ENCODE data around the gene PDE6D.
A peak's percentile ranks its signal among the peaks of the same experiment; 100 is the strongest.

The PDE6D gene

DNA sequence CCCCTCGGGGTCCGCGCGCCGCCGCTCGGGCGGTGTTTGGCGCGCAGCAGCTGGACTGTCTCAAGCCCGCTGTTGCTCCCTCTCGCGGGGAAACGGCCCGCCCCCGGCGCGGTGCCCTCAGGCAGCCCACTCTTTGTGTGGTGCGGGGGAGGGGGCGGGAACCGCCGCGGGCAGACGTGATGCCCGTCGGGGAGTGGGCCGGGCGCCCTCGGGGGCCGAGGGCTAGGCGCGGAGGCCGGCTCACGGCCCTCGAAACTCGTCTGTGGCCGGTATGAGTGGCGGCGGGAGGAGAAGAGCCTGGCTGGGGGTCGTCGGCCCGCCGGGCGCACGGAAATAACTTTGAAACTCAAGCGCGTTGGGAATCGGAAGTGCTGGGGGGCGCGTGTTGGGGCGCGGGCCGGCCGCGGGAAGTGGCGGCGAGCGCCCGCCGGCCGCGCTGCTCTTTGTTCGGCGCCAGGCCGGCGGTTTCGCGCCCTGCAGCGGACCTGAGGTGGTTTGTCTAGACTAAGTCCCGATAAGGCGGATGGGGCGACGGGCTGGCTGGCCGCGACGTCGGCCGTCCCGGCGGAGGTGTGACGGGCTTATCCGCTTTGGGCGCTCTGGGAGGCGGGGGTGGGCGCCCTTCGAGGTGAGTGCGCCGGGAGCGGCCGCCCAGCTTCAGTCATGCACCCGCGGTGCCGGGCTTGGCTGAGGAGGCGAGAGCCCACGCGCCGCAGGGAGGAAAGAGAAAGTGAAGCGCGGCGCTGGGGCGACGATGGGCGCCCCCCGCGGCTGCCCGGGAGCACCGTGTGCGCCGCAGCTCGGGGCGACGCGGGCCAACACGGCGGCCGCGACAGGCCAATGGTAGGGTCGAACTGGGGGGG, 72.1 kb downstream of the PDE6D start:
- peaks cover 45% of the 10 kb centered on the region for H3K27me3 ChIP-seq (ENCODE audit: insufficient read depth, low read length, poor library complexity, severe bottlenecking)
- no peaks in the 10 kb centered on the region for H3K9me2 ChIP-seq (replicated peaks; ENCODE audit: low read depth, low read length)
- peaks cover 51% of the 10 kb centered on the region for H4K20me1 ChIP-seq (ENCODE audit: insufficient read depth, low read length, poor library complexity, severe bottlenecking)
- H3F3A ChIP-seq (ENCODE audit: low read depth), result peaks cover 22% of the 10 kb centered on the region
- peak overlapping the region; percentile 100 for H3K9ac ChIP-seq (ENCODE audit: low read depth, low read length, poor library complexity, severe bottlenecking)
- H2AFZ ChIP-seq (ENCODE audit: low read length), result no peak overlapping the region
- TF ChIP-seq, protein P1, sequence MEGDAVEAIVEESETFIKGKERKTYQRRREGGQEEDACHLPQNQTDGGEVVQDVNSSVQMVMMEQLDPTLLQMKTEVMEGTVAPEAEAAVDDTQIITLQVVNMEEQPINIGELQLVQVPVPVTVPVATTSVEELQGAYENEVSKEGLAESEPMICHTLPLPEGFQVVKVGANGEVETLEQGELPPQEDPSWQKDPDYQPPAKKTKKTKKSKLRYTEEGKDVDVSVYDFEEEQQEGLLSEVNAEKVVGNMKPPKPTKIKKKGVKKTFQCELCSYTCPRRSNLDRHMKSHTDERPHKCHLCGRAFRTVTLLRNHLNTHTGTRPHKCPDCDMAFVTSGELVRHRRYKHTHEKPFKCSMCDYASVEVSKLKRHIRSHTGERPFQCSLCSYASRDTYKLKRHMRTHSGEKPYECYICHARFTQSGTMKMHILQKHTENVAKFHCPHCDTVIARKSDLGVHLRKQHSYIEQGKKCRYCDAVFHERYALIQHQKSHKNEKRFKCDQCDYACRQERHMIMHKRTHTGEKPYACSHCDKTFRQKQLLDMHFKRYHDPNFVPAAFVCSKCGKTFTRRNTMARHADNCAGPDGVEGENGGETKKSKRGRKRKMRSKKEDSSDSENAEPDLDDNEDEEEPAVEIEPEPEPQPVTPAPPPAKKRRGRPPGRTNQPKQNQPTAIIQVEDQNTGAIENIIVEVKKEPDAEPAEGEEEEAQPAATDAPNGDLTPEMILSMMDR (conservative IDR thresholded peaks at IDR 0.05; ENCODE audit: low read length), result no peak
- no peak for TF ChIP-seq EZH2phosphoT487 (IDR thresholded peaks at IDR 0.05; ENCODE audit: borderline replicate concordance)
- H3K79me2 ChIP-seq (ENCODE audit: insufficient read depth, low read length), result peaks cover 90% of the 10 kb centered on the region
- no peaks in the 10 kb centered on the region for H3K9me3 ChIP-seq (ENCODE audit: insufficient read depth, low read depth, low read length)
- peaks cover 30% of the 10 kb centered on the region for H3K4me1 ChIP-seq (ENCODE audit: insufficient read depth, low read length, poor library complexity, severe bottlenecking)
- peak overlapping the region; percentile 59 for H3K4me2 ChIP-seq (ENCODE audit: low read depth, low read length, poor library complexity, severe bottlenecking)
- peaks cover 45% of the 10 kb centered on the region for H3K36me3 ChIP-seq (ENCODE audit: insufficient read depth, low read length)
- H3K4me3 ChIP-seq (ENCODE audit: low read length, poor library complexity, severe bottlenecking), result peak overlapping the region; percentile 100

DNA sequence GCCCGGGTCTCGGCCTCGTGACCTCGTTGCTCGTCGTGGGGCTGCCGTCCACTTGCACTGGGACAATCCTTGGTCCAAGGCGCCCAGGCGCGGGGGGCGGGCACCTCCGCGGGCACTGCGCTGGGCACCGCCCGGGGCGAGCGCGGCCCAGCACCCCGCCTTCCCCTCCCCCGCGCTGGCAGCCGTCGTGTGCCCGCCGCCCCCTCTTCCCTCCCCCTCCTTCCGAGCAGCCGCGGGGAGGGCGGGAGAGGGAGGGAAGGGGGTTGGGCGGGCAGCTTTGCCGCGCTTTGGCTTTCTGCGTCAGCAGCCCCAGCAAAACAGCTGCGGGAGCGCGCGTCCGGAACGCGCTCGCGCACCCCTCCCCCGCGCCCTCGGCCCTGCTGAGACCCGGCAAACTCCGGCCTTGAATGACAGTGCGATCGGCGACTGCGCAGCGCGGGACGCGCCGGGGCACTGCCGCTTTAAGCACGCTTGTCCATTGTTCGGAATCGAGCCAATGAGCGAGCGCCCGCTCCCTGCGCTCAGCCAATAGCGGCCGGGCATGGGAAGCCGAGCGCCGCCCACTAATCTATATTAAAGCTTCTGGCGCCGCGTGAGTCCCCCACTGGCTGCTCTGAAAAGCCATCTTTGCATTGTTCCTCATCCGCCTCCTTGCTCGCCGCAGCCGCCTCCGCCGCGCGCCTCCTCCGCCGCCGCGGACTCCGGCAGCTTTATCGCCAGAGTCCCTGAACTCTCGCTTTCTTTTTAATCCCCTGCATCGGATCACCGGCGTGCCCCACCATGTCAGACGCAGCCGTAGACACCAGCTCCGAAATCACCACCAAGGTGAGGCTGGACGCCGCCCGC, 72.9 kb downstream of the PDE6D start, which contains the start of gene PTMA:
Gene PTMA (plus strand): TSS at position 599 of the 846 bp plus-strand sequence. CDS start 182 bp downstream, at position 781.
- H3K36me3 ChIP-seq (ENCODE audit: insufficient read depth, low read length), result peaks cover 38% of the 10 kb centered on the region
- peak within 1 kb of the TSS; percentile 100 for H3K9ac ChIP-seq (ENCODE audit: low read depth, low read length, poor library complexity, severe bottlenecking)
- H3K4me1 ChIP-seq (ENCODE audit: insufficient read depth, low read length, poor library complexity, severe bottlenecking), result peaks cover 25% of the 10 kb centered on the region
- H3K4me2 ChIP-seq (ENCODE audit: low read depth, low read length, poor library complexity, severe bottlenecking), result peak within 1 kb of the TSS; percentile 75
- peak within 1 kb of the TSS; percentile 100 for H3K4me3 ChIP-seq (ENCODE audit: low read length, poor library complexity, severe bottlenecking)
- H3K9me2 ChIP-seq (replicated peaks; ENCODE audit: low read depth, low read length), result no peaks in the 10 kb centered on the region
- H4K20me1 ChIP-seq (ENCODE audit: insufficient read depth, low read length, poor library complexity, severe bottlenecking), result peaks cover 45% of the 10 kb centered on the region
- peaks cover 45% of the 10 kb centered on the region for H3K27me3 ChIP-seq (ENCODE audit: insufficient read depth, low read length, poor library complexity, severe bottlenecking)
- H3F3A ChIP-seq (ENCODE audit: low read depth), result peaks cover 16% of the 10 kb centered on the region
- no peaks in the 10 kb centered on the region for H3K9me3 ChIP-seq (ENCODE audit: insufficient read depth, low read depth, low read length)
- peak within 1 kb of the TSS; percentile 60 for H2AFZ ChIP-seq (ENCODE audit: low read length)
- peaks cover 87% of the 10 kb centered on the region for H3K79me2 ChIP-seq (ENCODE audit: insufficient read depth, low read length)
- no peak for TF ChIP-seq EZH2phosphoT487 (IDR thresholded peaks at IDR 0.05; ENCODE audit: borderline replicate concordance)
- TF ChIP-seq, protein P1 (conservative IDR thresholded peaks at IDR 0.05; ENCODE audit: low read length), result no peak

DNA sequence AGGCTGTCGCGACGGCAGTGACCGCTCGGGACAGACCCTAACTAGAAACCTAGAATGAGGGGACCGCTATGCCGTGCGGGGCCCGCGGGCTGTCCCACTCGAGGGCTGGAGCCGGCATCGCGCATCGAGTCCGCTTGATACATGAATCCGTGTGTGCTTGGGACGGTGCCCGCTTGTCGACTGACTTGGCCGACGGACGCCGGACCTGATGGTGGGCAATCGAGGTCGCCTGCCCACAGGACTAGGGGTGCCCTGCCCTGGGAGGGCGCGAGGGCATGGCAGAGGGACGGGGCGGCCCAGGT, 73.5 kb downstream of the PDE6D start:
- TF ChIP-seq EZH2phosphoT487 (IDR thresholded peaks at IDR 0.05; ENCODE audit: borderline replicate concordance), result no peak
- TF ChIP-seq, protein P1 (conservative IDR thresholded peaks at IDR 0.05; ENCODE audit: low read length), result no peak
- Histone ChIP-seq H3K4me2 (ENCODE audit: low read depth, low read length, poor library complexity, severe bottlenecking) (peak overlapping the region; percentile 75), H3K4me1 (ENCODE audit: insufficient read depth, low read length, poor library complexity, severe bottlenecking) (peaks cover 25% of the 10 kb centered on the region), H3K9ac (ENCODE audit: low read depth, low read length, poor library complexity, severe bottlenecking) (peak overlapping the region; percentile 100), H3K27me3 (ENCODE audit: insufficient read depth, low read length, poor library complexity, severe bottlenecking) (peaks cover 44% of the 10 kb centered on the region), H2AFZ (ENCODE audit: low read length) (peak overlapping the region; percentile 60), H3K36me3 (ENCODE audit: insufficient read depth, low read length) (peaks cover 37% of the 10 kb centered on the region), H3K9me2 (replicated peaks; ENCODE audit: low read depth, low read length) (no peaks in the 10 kb centered on the region), H3K79me2 (ENCODE audit: insufficient read depth, low read length) (peaks cover 85% of the 10 kb centered on the region), H3K4me3 (ENCODE audit: low read length, poor library complexity, severe bottlenecking) (peak overlapping the region; percentile 92), H3K9me3 (ENCODE audit: insufficient read depth, low read depth, low read length) (no peaks in the 10 kb centered on the region), H3F3A (ENCODE audit: low read depth) (peaks cover 16% of the 10 kb centered on the region), H4K20me1 (ENCODE audit: insufficient read depth, low read length, poor library complexity, severe bottlenecking) (peaks cover 43% of the 10 kb centered on the region)

Measured in Loucy (cell line).